H1 (cell line): Measurements from ENCODE around the gene P3H4. TPM values are rescaled to one million over a fixed set of nuclear protein-coding genes. Genes with fewer than 3 reads are reported as not detected.
A peak's percentile ranks its signal among the peaks of the same experiment; 100 is the strongest.

Experiments used
- CTCF ChIA-PET: fragments of 300-600 bp; sonication (Branson Sonifier 250); formaldehyde crosslinking; loops from one replicate; lab custom pipeline; 2021; ENCODE audit not compliant: partially characterized antibody; lab: Charles Lee
- POLR2A ChIA-PET: fragments of 300-600 bp; sonication (Branson Sonifier 250); formaldehyde crosslinking; loops from one replicate; lab custom pipeline; 2021; ENCODE audit warnings: inconsistent platforms; ENCODE audit not compliant: partially characterized antibody; lab: Charles Lee
- DNase-seq, 2 experiments: peaks; one replicate each; pipeline versions ENCODE4 v3.0.0 to v3.0.0-alpha.2; 2010 to 2022; ENCODE audit warnings: low spot score in 2 of 2, low read depth in 1 of 2, mixed read lengths in 1 of 2
- FAIRE-seq: peaks from 2 replicates; lab custom pipeline; 2011; peaks lifted over from hg19 to GRCh38; lab: Jason Lieb, UNC
- H2AFZ ChIP-seq: 2 replicates; pipeline ENCODE4 v1.8.1; 2012; ENCODE audit warnings: low read length, inconsistent platforms
- H2AK5ac ChIP-seq: 2 replicates; pipeline ENCODE4 v1.6.1; 2013; ENCODE audit warnings: low read depth, low read length
- H2BK120ac ChIP-seq: replicated peaks from 2 replicates; pipeline ENCODE3; 2013; ENCODE audit warnings: low read depth, low read length, inconsistent platforms
- H2BK12ac ChIP-seq: 2 replicates; pipeline ENCODE4 v1.6.1; 2013; ENCODE audit warnings: low read depth, low read length
- H2BK15ac ChIP-seq: 2 replicates; pipeline ENCODE4 v1.6.1; 2013; ENCODE audit warnings: low read length
- H2BK20ac ChIP-seq: 2 replicates; pipeline ENCODE4 v1.6.1; 2013; ENCODE audit warnings: low read length
- H2BK5ac ChIP-seq: 2 replicates; pipeline ENCODE4 v1.6.1; 2013; ENCODE audit warnings: low read depth, low read length
- H3K14ac ChIP-seq: 2 replicates; pipeline ENCODE4 v1.6.1; 2013; ENCODE audit warnings: inconsistent platforms; ENCODE audit not compliant: insufficient read length
- H3K18ac ChIP-seq: 2 replicates; pipeline ENCODE4 v1.6.1; 2013; ENCODE audit warnings: low read length; ENCODE audit errors: extremely low read depth
- H3K23ac ChIP-seq: 2 replicates; pipeline ENCODE4 v1.6.1; 2013; ENCODE audit warnings: inconsistent platforms; ENCODE audit not compliant: insufficient read length
- H3K23me2 ChIP-seq: 2 replicates; pipeline ENCODE4 v1.6.1; 2013; ENCODE audit warnings: low read depth, low read length
- H3K27ac ChIP-seq: 2 replicates; pipeline ENCODE4 v1.6.1; 2011; ENCODE audit warnings: low read depth, low read length, inconsistent platforms
- H3K27me3 ChIP-seq, 4 experiments: replicated peaks in 1 of 4; 1 replicate in 1 of 4; 2 replicates in 3 of 4; pipeline versions ENCODE4 v1.6.1 to v1.8.1; 2011 to 2013; ENCODE audit warnings: low read length in 3 of 4, mild to moderate bottlenecking in 3 of 4, inconsistent platforms in 2 of 4, mixed read lengths in 2 of 4, moderate library complexity in 1 of 4; ENCODE audit not compliant: control insufficient read depth in 3 of 4, insufficient read depth in 3 of 4; ENCODE audit errors: extremely low read depth in 1 of 4
- H3K36me3 ChIP-seq, 4 experiments: 2 replicates each; pipeline versions ENCODE4 v1.6.1 to v1.8.1; 2011 to 2013; ENCODE audit warnings: mild to moderate bottlenecking in 4 of 4, low read length in 3 of 4, moderate library complexity in 2 of 4, control low read depth in 1 of 4, inconsistent platforms in 1 of 4; ENCODE audit not compliant: insufficient read depth in 4 of 4, control insufficient read depth in 2 of 4
- H3K4ac ChIP-seq: replicated peaks from 2 replicates; pipeline ENCODE3; 2013; ENCODE audit warnings: low read length, low read depth, mixed read lengths, inconsistent platforms; ENCODE audit not compliant: insufficient read length
- H3K4me1 ChIP-seq, 4 experiments: replicated peaks in 1 of 4; 1 replicate in 1 of 4; 2 replicates in 3 of 4; pipeline versions ENCODE4 v1.6.1 to v1.8.1; 2011 to 2013; ENCODE audit warnings: low read length in 3 of 4, inconsistent platforms in 2 of 4, mixed read lengths in 1 of 4; ENCODE audit not compliant: insufficient read depth in 4 of 4, control insufficient read depth in 3 of 4
- H3K4me2 ChIP-seq, 2 experiments: 2 replicates each; pipeline versions ENCODE4 v1.6.1 to v1.8.1; 2011 to 2013; ENCODE audit warnings: low read depth in 2 of 2, low read length in 2 of 2, control low read depth in 1 of 2, inconsistent platforms in 1 of 2, mild to moderate bottlenecking in 1 of 2; ENCODE audit not compliant: insufficient read depth in 1 of 2
- H3K4me3 ChIP-seq, 4 experiments: fragments of 200-600, 300-600 bp in 1 of 4; sonication (generic), shearing (Covaris generic), sonication (Bioruptor Twin) in 1 of 4; 2 replicates each; pipeline versions ENCODE4 v1.5.1 to v1.8.1; 2011 to 2016; ENCODE audit warnings: low read length in 4 of 4, low read depth in 3 of 4, control low read depth in 2 of 4, inconsistent platforms in 2 of 4, mild to moderate bottlenecking in 2 of 4, mixed read lengths in 1 of 4, moderate library complexity in 1 of 4; ENCODE audit not compliant: insufficient read depth in 2 of 4; ENCODE audit errors: extremely low read depth in 1 of 4
- H3K56ac ChIP-seq: replicated peaks from 2 replicates; pipeline ENCODE3; 2013; ENCODE audit warnings: low read depth, mild to moderate bottlenecking, mixed read lengths, low read length, inconsistent platforms; ENCODE audit not compliant: insufficient read length
- H3K79me1 ChIP-seq: 2 replicates; pipeline ENCODE4 v1.6.1; 2013; ENCODE audit warnings: low read depth, low read length, control low read depth
- H3K79me2 ChIP-seq, 2 experiments: 2 replicates each; pipeline versions ENCODE4 v1.6.1 to v1.8.1; 2012 to 2013; ENCODE audit warnings: low read length in 2 of 2, mild to moderate bottlenecking in 2 of 2, inconsistent platforms in 1 of 2; ENCODE audit not compliant: insufficient read depth in 2 of 2, control insufficient read depth in 1 of 2
- H3K9ac ChIP-seq, 4 experiments: replicated peaks in 1 of 4; 1 replicate in 1 of 4; 2 replicates in 3 of 4; pipeline versions ENCODE4 v1.6.1 to v1.8.1; 2011 to 2013; ENCODE audit warnings: low read depth in 3 of 4, low read length in 3 of 4, control low read depth in 2 of 4, mild to moderate bottlenecking in 2 of 4, moderate library complexity in 2 of 4, inconsistent platforms in 1 of 4; ENCODE audit errors: extremely low read depth in 1 of 4
- H3K9me3 ChIP-seq, 2 experiments: 2 replicates each; pipeline versions ENCODE4 v1.6.1 to v1.8.1; 2012 to 2013; ENCODE audit warnings: mild to moderate bottlenecking in 2 of 2, moderate library complexity in 2 of 2, control low read depth in 1 of 2, inconsistent platforms in 1 of 2, low read depth in 1 of 2, low read length in 1 of 2, mixed read lengths in 1 of 2; ENCODE audit not compliant: insufficient read depth in 2 of 2
- H4K20me1 ChIP-seq, 2 experiments: replicated peaks in 1 of 2; 2 replicates each; pipeline versions ENCODE3 to v1.8.1; 2011 to 2013; ENCODE audit warnings: inconsistent platforms in 2 of 2, low read length in 2 of 2, mild to moderate bottlenecking in 1 of 2; ENCODE audit not compliant: insufficient read depth in 2 of 2, control insufficient read depth in 1 of 2
- H4K5ac ChIP-seq: 2 replicates; pipeline ENCODE4 v1.6.1; 2013; ENCODE audit warnings: low read length, low read depth, mixed read lengths, inconsistent platforms; ENCODE audit not compliant: insufficient read length
- H4K8ac ChIP-seq: 2 replicates; pipeline ENCODE4 v1.8.0; 2013; ENCODE audit warnings: mild to moderate bottlenecking, moderate library complexity, low read length, inconsistent platforms; ENCODE audit not compliant: insufficient read depth; ENCODE audit errors: extremely low read depth
- H4K91ac ChIP-seq: replicated peaks from 2 replicates; pipeline ENCODE3; 2013; ENCODE audit warnings: low read length, mixed read lengths, inconsistent platforms; ENCODE audit not compliant: insufficient read length
- GTF2F1 ChIP-seq: IDR thresholded peaks from 2 replicates; pipeline ENCODE4 v1.6.1; 2012; ENCODE audit warnings: low read depth, low read length, improper control_type of control experiment, borderline replicate concordance
- TBP ChIP-seq: IDR thresholded peaks from 2 replicates; pipeline ENCODE4 v1.6.1; 2011; ENCODE audit warnings: low read depth, low read length, improper control_type of control experiment
- TCF12 ChIP-seq: IDR thresholded peaks from 2 replicates; pipeline ENCODE4 v1.6.1; 2011; ENCODE audit warnings: low read depth, mild to moderate bottlenecking, low read length
- WGBS, 2 experiments: shearing (Covaris generic) in 1 of 2; methylation state at CpG; one replicate each; pipeline versions ENCODE4 v1.1.6 to v1.1.7; 2013 to 2015; ENCODE audit warnings: low lambda C conversion rate in 2 of 2, mixed read lengths in 2 of 2, inconsistent platforms in 1 of 2, low coverage in 1 of 2, missing lambda C conversion rate in 1 of 2; ENCODE audit not compliant: insufficient replicate concordance in 2 of 2, insufficient coverage in 1 of 2, insufficient read length in 1 of 2; ENCODE audit errors: extremely low coverage in 1 of 2, missing lambda C conversion rate in 1 of 2; 5-methylcytosine and 5-hydroxymethylcytosine counted together
- polyA plus RNA-seq, 7 experiments: library from polyadenylated mRNA; depleted of rRNA in 3 of 7; stranded (reverse) in 5 of 7; unstranded in 2 of 7; fragments of >200 nt in 5 of 7; fragments of 200-250 nt in 2 of 7; gene quantifications; 1 replicate in 5 of 7; 2 replicates in 1 of 7; 4 replicates in 1 of 7; pipeline versions ENCODE4 v1.2.1 to v1.2.3, GENCODE V29; 2011 to 2013; ENCODE audit warnings: missing spikeins in 2 of 7, mixed read lengths in 2 of 7
- total RNA-seq: library from RNA; stranded (reverse); fragmentation: NEBNext Ultra II Directional; extraction: Animal tissue kit (Norgen Biotek cat#: 25700); gene quantifications from 2 replicates; pipeline ENCODE4 v1.2.1, GENCODE V29; 2021

Gene P3H4
- total and polyA plus RNA-seq, 2 of the 8 experiments (the other 6 are each of a cell fraction or from before 2014, with no cell fraction given), result 23.4 to 26.7 TPM

DNA sequence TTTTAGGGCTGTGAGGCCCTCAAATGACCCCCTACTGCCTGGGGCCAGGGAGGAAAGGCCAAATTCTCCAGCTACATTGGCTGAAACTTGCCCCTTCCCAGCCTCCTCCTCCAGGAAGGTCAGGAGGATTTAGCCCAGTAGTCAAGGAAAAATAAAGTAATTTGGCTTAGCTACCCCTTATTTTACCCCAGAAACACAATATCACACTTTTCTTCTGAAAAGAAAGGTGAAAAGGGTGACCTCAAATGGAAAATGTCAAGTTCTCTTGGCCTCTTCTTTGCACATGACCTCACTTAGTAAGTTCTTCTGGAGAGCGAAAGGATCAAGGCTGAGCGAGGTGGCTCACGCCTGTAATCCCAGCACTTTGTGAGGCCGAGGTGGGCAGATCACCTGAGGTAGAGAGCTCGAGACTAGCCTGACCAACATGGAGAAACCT is 17.2 kb downstream of the P3H4 start:
- Histone ChIP-seq H3K23me2 (no peaks in the 10 kb centered on the region; the same call in 1 of the 2 replicates), H2BK120ac (no peak overlapping the region), H3K9me3 (no peaks in the 10 kb centered on the region), H2AK5ac (no peak overlapping the region), H3K9ac (no peak overlapping the region), H4K20me1 (no peaks in the 10 kb centered on the region), H4K5ac (no peak overlapping the region), H3K56ac (no peak overlapping the region), H3K4me3 (peak overlapping the region in 1 of 4 experiments; percentile 47; a peak in 2 of 8 replicates), H3K23ac (no peak overlapping the region), H3K14ac (no peak overlapping the region), H3K18ac (no peak overlapping the region), H3K4me2 (peak overlapping the region in 1 of 2 experiments; percentile 79; a peak in 1 of 4 replicates), H4K91ac (no peak overlapping the region), H3K27me3 (peaks cover 0 to 4% (median 2%) of the 10 kb centered on the region in 4 experiments; a peak in 4 of 7 replicates), H2BK15ac (no peak overlapping the region), H2BK20ac (no peak overlapping the region), H2BK5ac (no peak overlapping the region), H3K79me2 (no peaks in the 10 kb centered on the region), H2BK12ac (no peak overlapping the region), H3K4ac (no peak overlapping the region), H2AFZ (no peak overlapping the region), H3K79me1 (no peaks in the 10 kb centered on the region), H4K8ac (no peak overlapping the region), H3K27ac (no peak overlapping the region), H3K4me1 (peaks cover 6 to 21% (median 16%) of the 10 kb centered on the region in 4 experiments), H3K36me3 (no peaks in the 10 kb centered on the region)
- FAIRE-seq, result no peak
- TF ChIP-seq TBP (no peak), GTF2F1 (no peak), TCF12 (no peak)
- DNase-seq, result no peak
- 86% methylated on average over 5 of the region's 5 CpGs; no CpG with 5 or more reads in 1 of the 2 experiments for WGBS, 2 experiments
- POLR2A ChIA-PET, result interaction anchor here (1.0 to 4.2 kb wide), 6 partner anchors 9 to 60 kb away, joined by 3 to 41 read pairs (median 9); partner anchors contain the start of genes FKBP10, HAP1, JUP and P3H4
- CTCF ChIA-PET, result interaction anchor here (0.7 to 10.9 kb wide), 13 partner anchors 6 to 886 kb away, joined by 3 to 149 read pairs (median 4); partner anchors contain the start of gene JUP
